GM11168 (cell line): ENCODE data around the gene RAB7A.

Experiments used
- in situ Hi-C: fragments of 300-500 bp; cut with MboI; formaldehyde crosslinking; loops from one replicate; pipeline ENCODE4 v1.12.0; 2022; ENCODE audit warnings: low sequenced_read_pairs; ENCODE audit not compliant: unreplicated experiment

RAB7A gene

GRCh38 chr3:128845778-128846485 lies 119.9 kb downstream of the RAB7A start:
- in situ Hi-C loops, result no loop called here

GRCh38 chr3:128846486-128846891 lies 120.5 kb downstream of the RAB7A start:
- in situ Hi-C loops, result no loop called here

- in situ Hi-C loops, result no loop called here
Measured at GRCh38 chr3:128847666-128848370, 121.8 kb downstream of the RAB7A start.

- in situ Hi-C loops, result no loop called here
Measured at GRCh38 chr3:128848936-128849335, 123.0 kb downstream of the RAB7A start.

GRCh38 chr3:128849911-128850455 lies 124.0 kb downstream of the RAB7A start:
- in situ Hi-C loops, result no loop called here

- in situ Hi-C loops, result no loop called here
Measured at GRCh38 chr3:128850544-128850943, 124.6 kb downstream of the RAB7A start.

- in situ Hi-C loops, result no loop called here
Measured at GRCh38 chr3:128851601-128852000, 125.6 kb downstream of the RAB7A start.

- in situ Hi-C loops, result no loop called here
Measured at GRCh38 chr3:128853826-128854225, 127.8 kb downstream of the RAB7A start.

- in situ Hi-C loops, result no loop called here
Measured at GRCh38 chr3:128854475-128854874, 128.5 kb downstream of the RAB7A start.

GRCh38 chr3:128855569-128855968 lies 129.6 kb downstream of the RAB7A start:
- in situ Hi-C loops, result no loop called here

GRCh38 chr3:128858167-128858566 lies 132.2 kb downstream of the RAB7A start:
- in situ Hi-C loops, result no loop called here

- in situ Hi-C loops, result no loop called here
Measured at GRCh38 chr3:128859630-128860029, 133.6 kb downstream of the RAB7A start.

- in situ Hi-C loops, result no loop called here
Measured at GRCh38 chr3:128861491-128861890, 135.5 kb downstream of the RAB7A start.

- in situ Hi-C loops, result no loop called here
Measured at GRCh38 chr3:128863560-128863959, 137.6 kb downstream of the RAB7A start.
